ENCODE measurements around the gene DALRD3.

The DALRD3 gene, protein sequence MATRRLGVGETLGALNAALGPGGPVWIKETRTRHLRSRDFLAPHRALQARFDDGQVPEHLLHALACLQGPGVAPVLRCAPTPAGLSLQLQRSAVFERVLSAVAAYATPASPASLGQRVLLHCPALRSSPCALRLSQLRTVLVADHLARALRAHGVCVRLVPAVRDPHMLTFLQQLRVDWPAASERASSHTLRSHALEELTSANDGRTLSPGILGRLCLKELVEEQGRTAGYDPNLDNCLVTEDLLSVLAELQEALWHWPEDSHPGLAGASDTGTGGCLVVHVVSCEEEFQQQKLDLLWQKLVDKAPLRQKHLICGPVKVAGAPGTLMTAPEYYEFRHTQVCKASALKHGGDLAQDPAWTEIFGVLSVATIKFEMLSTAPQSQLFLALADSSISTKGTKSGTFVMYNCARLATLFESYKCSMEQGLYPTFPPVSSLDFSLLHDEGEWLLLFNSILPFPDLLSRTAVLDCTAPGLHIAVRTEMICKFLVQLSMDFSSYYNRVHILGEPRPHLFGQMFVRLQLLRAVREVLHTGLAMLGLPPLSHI

DNA sequence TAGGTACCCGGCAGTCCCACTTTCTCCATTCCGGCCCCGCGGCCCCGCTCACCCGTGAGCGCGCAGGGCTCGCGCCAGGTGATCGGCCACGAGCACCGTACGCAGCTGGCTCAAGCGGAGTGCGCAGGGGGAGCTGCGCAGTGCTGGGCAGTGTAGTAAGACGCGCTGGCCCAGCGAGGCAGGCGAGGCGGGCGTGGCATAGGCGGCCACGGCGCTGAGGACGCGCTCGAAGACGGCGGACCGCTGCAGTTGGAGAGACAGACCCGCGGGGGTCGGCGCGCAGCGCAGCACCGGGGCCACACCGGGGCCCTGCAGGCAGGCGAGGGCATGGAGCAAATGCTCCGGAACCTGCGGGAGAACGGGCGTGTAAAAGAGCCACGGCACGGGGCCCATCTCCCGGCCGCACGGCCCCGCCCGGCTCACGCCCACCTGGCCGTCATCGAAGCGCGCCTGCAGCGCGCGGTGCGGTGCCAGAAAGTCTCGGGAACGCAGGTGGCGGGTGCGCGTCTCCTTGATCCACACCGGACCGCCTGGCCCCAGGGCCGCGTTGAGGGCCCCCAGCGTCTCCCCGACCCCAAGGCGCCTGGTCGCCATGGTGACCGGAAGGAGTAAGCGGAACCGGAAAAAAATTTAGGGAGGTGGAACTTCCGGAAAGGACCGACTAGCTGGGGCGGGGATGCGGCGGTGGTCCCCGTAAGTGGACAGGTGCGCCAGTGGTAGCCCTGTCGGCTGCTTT, at the start of gene DALRD3:
Gene DALRD3 (minus strand): TSS at position 610 of the 736 bp plus-strand sequence. CDS start 16 bp downstream, at position 594.
- DNase-seq (ENCODE audit: low spot score), result peak; percentile 85

DNA sequence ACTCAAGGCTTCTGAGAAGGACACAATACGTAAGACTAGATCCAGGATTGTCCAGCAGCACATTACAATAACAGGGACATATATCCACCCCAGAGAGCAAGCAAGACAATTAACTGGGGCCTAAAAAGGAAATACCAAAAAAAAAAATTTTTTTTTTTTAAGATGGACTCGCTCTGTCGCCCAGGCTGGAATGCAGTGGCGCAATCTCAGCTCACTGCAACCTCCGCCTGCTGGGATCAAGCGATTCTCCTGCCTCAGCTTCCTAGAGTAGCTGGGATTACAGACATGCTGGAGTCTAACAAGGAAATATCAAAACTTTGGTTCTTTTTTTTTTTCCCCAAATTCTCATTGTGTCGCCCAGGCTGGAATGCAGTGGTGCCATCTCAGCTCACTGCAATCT, 39.6 kb upstream of the DALRD3 start:
- no peak for DNase-seq (ENCODE audit: low spot score)

DNA sequence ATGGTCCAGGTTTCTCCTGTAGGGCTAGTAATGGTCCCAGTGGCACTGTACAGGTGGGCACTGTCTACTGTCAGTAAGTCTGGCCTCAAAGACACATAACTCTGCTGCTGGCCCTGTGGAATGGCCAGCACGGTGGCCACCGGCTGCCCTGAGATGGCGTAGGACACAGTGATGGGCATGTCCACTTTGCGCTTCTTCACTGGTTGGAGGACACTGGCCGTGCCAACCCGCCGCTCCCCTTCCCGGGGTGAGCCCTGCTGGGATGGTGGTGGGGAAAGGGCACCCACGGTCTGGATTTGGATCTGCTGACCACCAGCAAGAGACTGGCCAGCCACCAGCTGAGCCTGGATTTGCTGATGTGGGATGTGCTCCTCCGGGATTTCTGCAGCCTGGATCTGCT, 38.9 kb upstream of the DALRD3 start:
- no peak for DNase-seq (ENCODE audit: low spot score)

- no peak for DNase-seq (ENCODE audit: low spot score)
These were observed 36.0 kb upstream of the DALRD3 start for GRCh38 chr3:49054344-49054862.

- DNase-seq (ENCODE audit: low spot score), result no peak
These were observed 35.2 kb upstream of the DALRD3 start for GRCh38 chr3:49053543-49053942.

- DNase-seq (ENCODE audit: low spot score), result no peak
These were observed 16.9 kb upstream of the DALRD3 start for GRCh38 chr3:49035281-49035680.

GRCh38 chr3:49034650-49035049, 16.3 kb upstream of the DALRD3 start:
- no peak for DNase-seq (ENCODE audit: low spot score)

DNA sequence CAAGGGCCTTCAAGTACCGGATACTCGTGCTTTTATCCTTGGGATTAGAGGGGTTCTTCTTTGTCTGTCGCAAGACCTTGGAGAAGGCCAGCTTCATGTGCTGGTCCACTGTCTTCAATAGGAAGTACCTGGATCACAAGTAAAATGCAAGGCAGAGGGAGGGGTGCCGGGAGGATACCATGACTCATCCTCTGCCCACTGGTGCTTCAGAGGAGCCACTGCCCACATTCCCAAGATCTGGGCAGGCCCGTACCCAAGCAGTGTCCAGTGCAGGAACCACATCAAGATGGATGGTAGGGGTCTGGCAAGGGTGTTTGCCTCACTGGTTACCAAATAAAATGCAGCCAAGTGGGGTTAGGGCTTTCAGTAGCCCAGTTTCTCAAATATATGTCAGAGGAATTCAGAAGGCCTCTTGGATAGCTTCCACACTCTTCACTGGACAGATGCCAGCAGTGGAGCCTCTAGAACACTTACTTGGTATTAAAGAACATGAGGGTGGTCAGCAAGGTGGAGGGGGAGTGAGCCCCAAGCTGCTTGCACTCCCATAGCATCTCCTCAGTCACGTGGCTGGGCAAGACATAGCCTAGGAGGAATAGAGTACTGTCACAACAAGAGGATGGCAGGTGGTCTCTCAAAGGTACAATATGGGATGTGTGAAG, 14.4 kb upstream of the DALRD3 start:
- no peak for DNase-seq (ENCODE audit: low spot score)

- DNase-seq (ENCODE audit: low spot score), result no peak
These were observed 11.9 kb upstream of the DALRD3 start for GRCh38 chr3:49030321-49030720.

DNA sequence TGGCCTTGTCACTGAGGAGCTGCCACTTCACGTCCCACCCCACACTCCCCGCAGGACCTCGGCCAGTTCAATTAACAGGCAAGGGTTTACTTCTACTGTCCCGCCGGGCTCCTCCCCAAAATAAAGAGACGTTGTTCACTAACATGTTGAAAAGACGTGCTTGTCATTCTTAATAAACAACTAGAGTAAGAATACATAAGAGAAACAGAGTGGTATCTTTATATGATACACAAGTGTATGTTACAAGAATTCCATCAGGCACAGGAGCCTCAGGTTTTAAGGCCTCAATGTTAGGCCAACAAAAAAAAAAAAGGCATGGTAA, 11.1 kb upstream of the DALRD3 start:
- DNase-seq (ENCODE audit: low spot score), result no peak

GRCh38 chr3:49028673-49029562, 10.5 kb upstream of the DALRD3 start, which contains the start of gene IMPDH2:
Gene IMPDH2, minus strand, starts transcription at chr3:49029398. Its CDS starts 48 bp downstream, at chr3:49029350.
- DNase-seq (ENCODE audit: low spot score), result peak; percentile 76

GRCh38 chr3:49028298-49028672, 9.9 kb upstream of the DALRD3 start:
- no peak for DNase-seq (ENCODE audit: low spot score)

DNA sequence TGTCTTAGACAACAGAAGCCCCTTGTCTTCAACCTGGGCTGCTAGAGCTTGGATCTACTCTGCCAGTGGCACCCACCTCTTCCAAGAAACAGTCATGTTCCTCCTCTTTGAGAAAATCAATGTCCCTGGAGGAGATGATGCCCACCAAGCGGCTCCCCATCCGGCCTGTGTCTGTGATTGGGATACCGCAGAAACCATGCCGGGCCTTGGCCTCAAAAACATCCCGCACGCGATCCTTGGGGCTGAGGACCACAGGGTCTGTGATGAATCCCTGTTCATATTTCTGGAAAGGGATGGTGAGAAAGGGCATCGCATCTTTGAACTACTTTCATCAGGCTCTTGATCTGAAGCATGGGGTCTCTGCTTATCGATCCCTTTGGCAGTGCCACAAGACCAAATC, 9.3 kb upstream of the DALRD3 start:
- DNase-seq (ENCODE audit: low spot score), result no peak

DNA sequence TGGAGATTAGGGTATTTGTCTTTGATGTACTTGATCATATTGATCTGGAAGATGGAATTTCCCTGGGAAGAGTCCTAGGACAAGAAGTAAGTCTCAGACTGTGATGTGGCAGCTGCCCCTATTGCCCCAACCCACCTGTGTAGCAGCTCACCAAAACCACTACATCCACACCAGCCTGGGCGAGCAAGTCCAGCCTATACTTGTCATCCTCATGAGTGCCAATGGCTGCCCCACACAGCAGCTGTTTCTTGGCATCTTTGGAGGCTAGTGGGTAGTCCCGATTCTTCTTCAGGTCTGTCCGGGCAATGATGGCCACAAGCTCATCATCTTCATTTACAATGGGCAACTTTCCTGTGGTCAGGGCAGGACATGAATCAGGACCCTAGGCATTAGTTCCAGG, 8.2 kb upstream of the DALRD3 start:
- DNase-seq (ENCODE audit: low spot score), result no peak

DNA sequence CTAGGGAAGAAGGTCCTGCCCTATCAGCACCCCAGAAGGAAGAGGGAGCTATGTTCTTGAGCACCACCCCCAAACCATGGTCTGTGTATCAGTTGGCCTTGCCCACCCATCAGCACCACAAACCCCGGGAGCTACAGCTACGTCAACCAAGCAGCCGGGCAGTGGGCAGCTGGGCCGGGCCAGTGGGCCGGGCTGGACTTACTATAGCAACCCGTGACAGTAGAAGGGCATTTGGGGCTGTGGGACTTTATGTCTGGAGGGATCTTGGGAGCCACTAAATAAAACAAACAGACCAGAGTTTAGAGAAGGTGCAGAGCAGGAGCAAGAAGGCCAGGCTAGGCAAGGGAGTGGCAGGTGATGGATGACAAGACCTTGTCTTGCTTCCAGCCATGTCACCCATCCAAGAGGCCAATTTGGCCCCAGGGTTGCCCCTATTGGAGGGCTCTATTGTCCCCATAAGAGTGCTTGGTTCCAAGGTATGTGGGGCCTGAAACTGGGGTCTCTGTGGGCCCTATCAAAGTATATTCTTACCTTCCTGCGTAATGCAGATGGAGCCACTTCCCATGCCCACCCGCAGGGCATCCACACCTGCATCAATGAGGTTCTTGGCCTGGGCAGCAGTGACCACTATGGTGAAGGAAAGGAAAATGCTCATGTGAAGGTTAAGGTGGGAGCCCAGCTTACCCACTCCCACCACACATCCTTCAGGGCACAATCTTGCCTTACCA, 7.6 kb upstream of the DALRD3 start:
- no peak for DNase-seq (ENCODE audit: low spot score)

DNA sequence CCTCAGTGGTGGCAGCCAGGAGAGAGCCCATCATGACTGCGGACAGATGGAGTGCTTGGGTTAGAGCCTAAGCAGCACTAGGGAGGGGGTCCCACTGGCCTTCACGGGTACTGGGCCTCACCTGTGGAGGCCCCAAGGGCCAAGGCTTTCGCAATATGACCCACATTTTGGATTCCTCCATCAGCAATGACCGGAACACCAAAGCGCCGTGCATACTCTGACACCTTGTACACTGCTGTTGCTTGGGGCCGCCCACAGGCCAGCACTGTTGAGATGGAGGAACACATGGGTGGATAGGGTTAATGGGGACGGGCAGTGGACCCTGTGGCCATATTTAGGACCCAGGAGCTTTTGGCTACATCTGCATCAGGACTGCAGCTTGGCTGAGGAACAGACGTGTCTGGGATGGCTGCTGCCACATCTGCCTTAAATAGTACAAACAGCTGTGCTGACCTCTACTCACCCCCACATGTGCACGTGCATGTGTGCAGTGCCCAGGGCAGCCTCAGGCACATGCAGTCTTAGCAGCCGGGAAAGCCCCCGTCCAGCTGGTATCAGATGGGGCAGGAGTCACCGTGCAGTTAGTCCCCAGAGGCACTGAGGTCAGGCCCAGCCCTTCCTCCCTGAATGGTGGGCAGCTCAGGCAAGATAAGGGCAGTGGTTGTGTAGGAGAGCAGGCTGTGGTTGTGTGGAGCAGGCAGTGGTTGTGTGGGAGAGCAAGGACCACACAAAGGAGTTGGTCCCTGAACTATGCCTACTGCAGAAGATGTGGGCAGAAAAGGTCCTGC, 6.8 kb upstream of the DALRD3 start:
- no peak for DNase-seq (ENCODE audit: low spot score)

- DNase-seq (ENCODE audit: low spot score), result no peak
These were observed 6.1 kb upstream of the DALRD3 start for GRCh38 chr3:49024449-49024848.

DNA sequence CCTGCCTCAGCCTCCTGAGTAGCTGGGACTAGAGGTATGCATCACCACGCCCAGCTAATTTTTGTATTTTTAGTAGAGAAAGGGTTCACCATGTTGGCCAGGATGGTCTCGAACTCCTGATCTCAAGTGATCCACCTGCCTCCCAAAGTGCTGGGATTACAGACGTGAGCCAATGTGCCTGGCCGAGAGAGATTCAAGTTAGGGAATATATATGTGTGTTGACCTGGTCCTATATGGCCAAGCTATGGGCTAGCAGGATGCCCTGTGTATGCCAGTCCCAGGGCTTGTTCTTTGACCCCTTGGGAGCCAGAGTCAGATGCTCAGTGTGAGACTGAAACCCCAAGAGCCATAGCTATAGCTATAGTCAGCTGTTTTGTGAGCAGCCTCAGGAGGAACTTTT, 5.4 kb upstream of the DALRD3 start:
- no peak for DNase-seq (ENCODE audit: low spot score)

GRCh38 chr3:49022688-49023171, 4.3 kb upstream of the DALRD3 start:
- DNase-seq (ENCODE audit: low spot score), result no peak
